Chondrocyte (in vitro differentiated cells): Measurements from ENCODE around the gene TFPT. TPM values are rescaled to one million over a fixed set of nuclear protein-coding genes. Genes with fewer than 3 reads are reported as not detected.

ENCODE experiments used
- DNase-seq: peaks from one replicate; pipeline ENCODE4 v3.0.0; 2021; ENCODE audit warnings: mixed read lengths, low spot score
- H3K27ac Mint-ChIP-seq: one replicate; pipeline ENCODE4 v1.8.0; 2021; ENCODE audit warnings: mild to moderate bottlenecking, moderate library complexity, mixed read lengths; ENCODE audit not compliant: unreplicated experiment
- H3K27me3 Mint-ChIP-seq: 2 replicates; pipeline ENCODE4 v1.8.0; 2021; ENCODE audit warnings: low read depth, mixed read lengths
- H3K36me3 Mint-ChIP-seq: 2 replicates; pipeline ENCODE4 v1.8.0; 2021; ENCODE audit warnings: low read depth, mixed read lengths
- H3K4me1 Mint-ChIP-seq: 2 replicates; pipeline ENCODE4 v1.8.0; 2021; ENCODE audit warnings: low read depth, mild to moderate bottlenecking, mixed read lengths
- H3K4me3 Mint-ChIP-seq: one replicate; pipeline ENCODE4 v1.8.0; 2021; ENCODE audit warnings: mild to moderate bottlenecking, moderate library complexity, mixed read lengths; ENCODE audit not compliant: unreplicated experiment
- H3K9me3 Mint-ChIP-seq: 2 replicates; pipeline ENCODE4 v1.8.0; 2021; ENCODE audit warnings: low read depth, mixed read lengths
- total RNA-seq: library from RNA; stranded (reverse); gene quantifications from 3 replicates; pipeline ENCODE4 v1.2.1, GENCODE V29; 2021
- TF ChIP-seq, protein P1 (sequence below): fragments of 200-600 bp; sonication (generic); IDR thresholded peaks from 2 replicates; pipeline ENCODE4 v1.5.0; 2021; ENCODE audit warnings: antibody characterized with exemption, mild to moderate bottlenecking, moderate library complexity

Gene TFPT
- total RNA-seq, 1 donor from 2014 or later = 28.5 TPM

DNA sequence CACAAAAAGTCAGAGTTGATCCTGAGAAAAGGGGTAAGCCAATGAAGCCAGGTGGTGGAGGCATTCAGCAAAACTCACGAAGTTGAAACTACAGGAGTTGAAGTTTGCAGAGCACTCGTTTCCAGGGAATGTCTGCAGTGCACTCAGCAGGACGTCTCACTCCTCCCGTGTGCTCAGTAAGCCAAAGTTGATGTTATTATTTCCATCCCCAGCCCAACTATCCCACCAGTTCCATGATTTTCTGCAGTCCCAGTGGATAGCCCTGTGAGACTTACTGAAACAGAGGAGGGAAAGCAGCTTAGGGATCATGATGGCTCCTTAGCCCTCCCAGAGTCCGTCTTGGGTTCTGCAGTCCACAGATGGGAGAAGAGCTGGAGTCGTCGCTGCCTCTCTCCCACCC, 34.4 kb downstream of the TFPT start, which contains the start of gene TARM1:
Gene TARM1, minus strand, starts transcription at position 334 of the 400 bp plus-strand sequence. Its CDS starts 25 bp downstream, at position 309.
- H3K4me3 Mint-ChIP-seq = no peak within 1 kb of the TSS
- no peak within 1 kb of the TSS for H3K27ac Mint-ChIP-seq
- TF ChIP-seq, protein P1, sequence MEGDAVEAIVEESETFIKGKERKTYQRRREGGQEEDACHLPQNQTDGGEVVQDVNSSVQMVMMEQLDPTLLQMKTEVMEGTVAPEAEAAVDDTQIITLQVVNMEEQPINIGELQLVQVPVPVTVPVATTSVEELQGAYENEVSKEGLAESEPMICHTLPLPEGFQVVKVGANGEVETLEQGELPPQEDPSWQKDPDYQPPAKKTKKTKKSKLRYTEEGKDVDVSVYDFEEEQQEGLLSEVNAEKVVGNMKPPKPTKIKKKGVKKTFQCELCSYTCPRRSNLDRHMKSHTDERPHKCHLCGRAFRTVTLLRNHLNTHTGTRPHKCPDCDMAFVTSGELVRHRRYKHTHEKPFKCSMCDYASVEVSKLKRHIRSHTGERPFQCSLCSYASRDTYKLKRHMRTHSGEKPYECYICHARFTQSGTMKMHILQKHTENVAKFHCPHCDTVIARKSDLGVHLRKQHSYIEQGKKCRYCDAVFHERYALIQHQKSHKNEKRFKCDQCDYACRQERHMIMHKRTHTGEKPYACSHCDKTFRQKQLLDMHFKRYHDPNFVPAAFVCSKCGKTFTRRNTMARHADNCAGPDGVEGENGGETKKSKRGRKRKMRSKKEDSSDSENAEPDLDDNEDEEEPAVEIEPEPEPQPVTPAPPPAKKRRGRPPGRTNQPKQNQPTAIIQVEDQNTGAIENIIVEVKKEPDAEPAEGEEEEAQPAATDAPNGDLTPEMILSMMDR = no peak

DNA sequence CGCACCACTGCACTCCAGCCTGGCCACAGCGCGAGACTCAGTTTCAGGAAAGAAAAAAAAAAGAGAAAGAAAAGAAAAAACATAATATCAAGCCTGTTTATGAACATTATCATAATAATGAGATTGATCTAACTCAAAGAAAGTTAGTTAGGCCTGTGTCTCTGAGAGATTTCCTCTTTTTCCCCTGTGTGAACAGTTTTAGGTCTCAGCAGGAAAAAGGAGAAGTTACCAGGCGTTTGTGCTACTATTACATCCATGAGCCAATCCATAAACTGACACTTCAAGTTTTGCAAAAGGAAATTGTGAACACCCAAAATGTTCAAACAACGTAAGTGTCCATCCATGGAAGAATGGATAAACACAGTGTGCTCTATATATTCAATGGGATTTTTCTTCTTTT, 38.1 kb downstream of the TFPT start:
- no peaks in the 10 kb centered on the region for H3K4me1 Mint-ChIP-seq
- H3K36me3 Mint-ChIP-seq = peaks cover 2% of the 10 kb centered on the region
- H3K4me3 Mint-ChIP-seq = no peak overlapping the region
- no peak for DNase-seq
- no peak overlapping the region for H3K27ac Mint-ChIP-seq
- no peaks in the 10 kb centered on the region for H3K27me3 Mint-ChIP-seq
- H3K9me3 Mint-ChIP-seq = peaks cover 3% of the 10 kb centered on the region
- TF ChIP-seq, protein P1 = no peak

More for the DNA sequence above, 34.4 kb downstream of the TFPT start, which contains the start of gene TARM1:
- H3K27me3 Mint-ChIP-seq = no peaks in the 10 kb centered on the region
- H3K9me3 Mint-ChIP-seq = peaks cover 6% of the 10 kb centered on the region
- peaks cover 1% of the 10 kb centered on the region for H3K36me3 Mint-ChIP-seq
- peak; percentile 12 for DNase-seq
- no peaks in the 10 kb centered on the region for H3K4me1 Mint-ChIP-seq

DNA sequence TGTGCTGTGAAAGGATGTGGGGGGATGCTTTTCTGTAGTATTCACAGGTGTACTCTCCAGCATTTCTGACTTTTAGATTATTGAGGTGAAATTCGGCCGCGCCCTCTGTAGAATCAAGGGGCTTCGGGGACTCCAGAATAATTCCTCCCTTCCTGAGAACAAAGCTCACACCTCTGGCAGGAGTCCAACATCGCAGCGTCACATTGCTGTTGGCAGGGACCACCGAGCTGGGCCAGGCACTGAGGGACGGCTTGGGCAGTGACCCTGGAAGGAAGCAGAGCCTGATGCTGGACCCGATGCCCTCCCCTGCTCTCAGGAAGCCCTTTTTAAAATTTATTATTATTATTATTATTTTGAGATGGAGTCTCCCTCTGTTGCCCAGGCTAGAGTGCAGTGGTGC, 40.6 kb downstream of the TFPT start:
- TF ChIP-seq, protein P1 = no peak
- no peaks in the 10 kb centered on the region for H3K27me3 Mint-ChIP-seq
- H3K27ac Mint-ChIP-seq = no peak overlapping the region
- peaks cover under 1% of the 10 kb centered on the region for H3K9me3 Mint-ChIP-seq
- H3K4me3 Mint-ChIP-seq = no peak overlapping the region
- H3K36me3 Mint-ChIP-seq = peaks cover 2% of the 10 kb centered on the region
- no peaks in the 10 kb centered on the region for H3K4me1 Mint-ChIP-seq
- DNase-seq = no peak

- peaks cover 2% of the 10 kb centered on the region for H3K36me3 Mint-ChIP-seq
- no peaks in the 10 kb centered on the region for H3K4me1 Mint-ChIP-seq
- H3K4me3 Mint-ChIP-seq = no peak overlapping the region
- H3K27ac Mint-ChIP-seq = no peak overlapping the region
- TF ChIP-seq, protein P1 = no peak
- no peaks in the 10 kb centered on the region for H3K27me3 Mint-ChIP-seq
- no peak for DNase-seq
- peaks cover 10% of the 10 kb centered on the region for H3K9me3 Mint-ChIP-seq
Observed at GRCh38 chr19:54073829-54074228, 41.6 kb downstream of the TFPT start.

GRCh38 chr19:54069470-54069869, 46.0 kb downstream of the TFPT start:
- H3K9me3 Mint-ChIP-seq = peaks cover 17% of the 10 kb centered on the region
- H3K4me3 Mint-ChIP-seq = no peak overlapping the region
- H3K27ac Mint-ChIP-seq = no peak overlapping the region
- no peak for DNase-seq
- no peaks in the 10 kb centered on the region for H3K36me3 Mint-ChIP-seq
- no peaks in the 10 kb centered on the region for H3K4me1 Mint-ChIP-seq
- H3K27me3 Mint-ChIP-seq = no peaks in the 10 kb centered on the region
- TF ChIP-seq, protein P1 = no peak
